ENCODE data around the gene ATP11A. TPM values are rescaled to one million over a fixed set of nuclear protein-coding genes. Genes with fewer than 3 reads are reported as not detected.
"Not testable (repeated sequence)": the region's sequence is repeated elsewhere in the genome, so short reads cannot be mapped to it uniquely, and the experiment has no call there.

The ATP11A gene
- total RNA-seq, 1 donor from 2014 or later, result 22.1 TPM

- not testable (repeated sequence) for DNase-seq
Measured at GRCh38 chr13:112863356-112863755, 173.5 kb downstream of the ATP11A start.

GRCh38 chr13:112865478-112865877 lies 175.6 kb downstream of the ATP11A start:
- DNase-seq, result not testable (repeated sequence)

GRCh38 chr13:112867301-112867711 lies 177.5 kb downstream of the ATP11A start:
- no peak for DNase-seq

- DNase-seq, result no peak
Measured at GRCh38 chr13:112868308-112868707, 178.5 kb downstream of the ATP11A start.

GRCh38 chr13:112869202-112870050 lies 179.6 kb downstream of the ATP11A start:
- no peak for DNase-seq

GRCh38 chr13:112870051-112870331 lies 180.2 kb downstream of the ATP11A start:
- DNase-seq, result no peak

GRCh38 chr13:112870737-112871287 lies 181.0 kb downstream of the ATP11A start:
- DNase-seq, result no peak

- DNase-seq, result no peak
Measured at GRCh38 chr13:112871742-112872141, 181.9 kb downstream of the ATP11A start.

- DNase-seq, result not testable (repeated sequence)
Measured at GRCh38 chr13:112872657-112873631, 183.1 kb downstream of the ATP11A start.

GRCh38 chr13:112873851-112874750 lies 184.3 kb downstream of the ATP11A start:
- peak; percentile 16 for DNase-seq

GRCh38 chr13:112874751-112875300 lies 185.0 kb downstream of the ATP11A start:
- DNase-seq, result no peak

GRCh38 chr13:112875627-112876026 lies 185.8 kb downstream of the ATP11A start:
- DNase-seq, result no peak

GRCh38 chr13:112876305-112877000 lies 186.6 kb downstream of the ATP11A start:
- DNase-seq, result no peak

GRCh38 chr13:112877066-112877465 lies 187.2 kb downstream of the ATP11A start:
- no peak for DNase-seq

GRCh38 chr13:112877539-112877938 lies 187.7 kb downstream of the ATP11A start:
- DNase-seq, result no peak

- DNase-seq, result no peak
Measured at GRCh38 chr13:112877976-112878955, 188.4 kb downstream of the ATP11A start.

GRCh38 chr13:112879283-112879833 lies 189.5 kb downstream of the ATP11A start:
- no peak for DNase-seq

- DNase-seq, result no peak
Measured at GRCh38 chr13:112880221-112880641, 190.4 kb downstream of the ATP11A start.

GRCh38 chr13:112880976-112881540 lies 191.2 kb downstream of the ATP11A start:
- DNase-seq, result no peak
